A549 (cell line): ENCODE results near the gene CYP21A2. TPM values are rescaled to one million over a fixed set of nuclear protein-coding genes. Genes with fewer than 3 reads are reported as not detected.

Experiments used
- ATAC-seq, 2 experiments: fragments of 200-7000 bp in 1 of 2; fragments of >200 bp in 1 of 2; cut with Nextera tagmentation in 1 of 2; cut with Tn5 transposase in 1 of 2; 3 replicates each; pipeline versions ENCODE4 v1.8.0 to v1.9.1; 2018 to 2020; ENCODE audit warnings: mild to moderate bottlenecking in 1 of 2, moderate library complexity in 1 of 2
- CTCF ChIA-PET: fragments of 300-600 bp; sonication (Branson Sonifier 250); formaldehyde crosslinking; extraction: SDS; loops from one replicate; lab custom pipeline; 2021; ENCODE audit warnings: antibody characterized with exemption, inconsistent platforms; lab: Yijun Ruan, JAX
- POLR2A ChIA-PET: fragments of 350-600 bp; formaldehyde crosslinking; extraction: SDS; loops from one replicate; lab custom pipeline; 2021; ENCODE audit warnings: antibody characterized with exemption, inconsistent platforms; lab: Yijun Ruan, JAX
- DNase-seq, 2 experiments: peaks; one replicate each; pipeline versions ENCODE4 v3.0.0 to v3.0.0-alpha.2; 2011 to 2016; ENCODE audit warnings: low read depth in 1 of 2, low spot score in 1 of 2
- FAIRE-seq: peaks from 2 replicates; lab custom pipeline; 2011; peaks lifted over from hg19 to GRCh38; lab: Jason Lieb, UNC
- H3K27ac ChIP-seq, 2 experiments: fragments of >200 bp; sonication (Bioruptor Twin); formaldehyde crosslinking; 3 replicates each; pipeline ENCODE4 v1.5.1; 2016 to 2017
- H3K4me1 ChIP-seq: fragments of >200 bp; sonication (Bioruptor Twin); formaldehyde crosslinking; 3 replicates; pipeline ENCODE4 v1.6.1; 2016
- H3K4me2 ChIP-seq: fragments of >200 bp; sonication (Bioruptor Twin); formaldehyde crosslinking; 3 replicates; pipeline ENCODE4 v1.6.1; 2016
- H3K4me3 ChIP-seq: fragments of >200 bp; sonication (Bioruptor Twin); formaldehyde crosslinking; 3 replicates; pipeline ENCODE4 v1.5.1; 2016
- H3K9me3 ChIP-seq: fragments of >200 bp; sonication (Bioruptor Twin); formaldehyde crosslinking; 3 replicates; pipeline ENCODE4 v1.6.1; 2016
- CBX2 ChIP-seq: fragments of 200-600 bp; sonication (generic); IDR thresholded peaks from 2 replicates; pipeline ENCODE4 v1.6.1; 2016; ENCODE audit warnings: low read depth, mild to moderate bottlenecking, borderline replicate concordance
- E2F6 ChIP-seq: IDR thresholded peaks from 2 replicates; pipeline ENCODE4 v1.6.1; 2012; ENCODE audit warnings: low read depth, borderline replicate concordance
- GATA3 ChIP-seq: IDR thresholded peaks from 2 replicates; pipeline ENCODE4 v1.6.1; 2012; ENCODE audit warnings: borderline replicate concordance
- NFE2L2 ChIP-seq: fragments of 150-350 bp; conservative IDR thresholded peaks from 2 replicates; pipeline ENCODE4 v1.6.1; 2014; ENCODE audit warnings: low read length
- NPAS2 ChIP-seq: fragments of 250-450 bp; sonication (Bioruptor Pico); IDR thresholded peaks from 2 replicates; pipeline ENCODE4 v1.8.0; 2022; ENCODE audit warnings: mild to moderate bottlenecking, moderate library complexity, borderline replicate concordance
- POLR2A ChIP-seq: IDR thresholded peaks from 2 replicates; pipeline ENCODE4 v1.6.1; 2012; ENCODE audit warnings: mild to moderate bottlenecking, low read length
- RFX5 ChIP-seq: fragments of 450-650 bp; IDR thresholded peaks from 2 replicates; pipeline ENCODE4 v1.7.1; 2014; ENCODE audit warnings: antibody characterized with exemption, mild to moderate bottlenecking, moderate library complexity
- RNF2 ChIP-seq: fragments of 200-600 bp; sonication (generic); IDR thresholded peaks from 2 replicates; pipeline ENCODE4 v1.6.1; 2016; ENCODE audit warnings: low read depth, mild to moderate bottlenecking, antibody characterized with exemption, moderate library complexity, borderline replicate concordance
- SREBF2 ChIP-seq: fragments of 450-650 bp; IDR thresholded peaks from 2 replicates; pipeline ENCODE4 v1.6.1; 2014; ENCODE audit warnings: mild to moderate bottlenecking, moderate library complexity
- WGBS: methylation state at CpG from one replicate; pipeline ENCODE4 v1.1.6; 2017; ENCODE audit errors: missing lambda C conversion rate; 5-methylcytosine and 5-hydroxymethylcytosine counted together
- polyA plus RNA-seq, 4 experiments: library from polyadenylated mRNA; depleted of rRNA in 3 of 4; stranded (reverse); fragments of >200 nt; fragmentation: RNase III in 1 of 4; extraction: RNeasy Plus Mini Kit Qiagen cat#74134 plus additional on column Dnase treatment in 1 of 4; gene quantifications; 2 replicates in 3 of 4; 3 replicates in 1 of 4; pipeline ENCODE4 v1.2.3, GENCODE V29; 2011 to 2017
- TF ChIP-seq, protein P1 (sequence below): fragments of 150-350 bp; IDR thresholded peaks from 2 replicates; pipeline ENCODE4 v1.6.1; 2014; ENCODE audit warnings: low read depth, mild to moderate bottlenecking, low read length
- TF ChIP-seq, protein P2 (sequence below): fragments of 250-450 bp; sonication (Bioruptor Pico); IDR thresholded peaks from 2 replicates; pipeline ENCODE4 v1.5.0; 2021; ENCODE audit warnings: mild to moderate bottlenecking, moderate library complexity, borderline replicate concordance
- TF ChIP-seq, protein P3 (sequence below): fragments of >200 bp; sonication (Bioruptor Twin); formaldehyde crosslinking; IDR thresholded peaks from 3 replicates; pipeline ENCODE4 v1.6.1; 2016
- TF ChIP-seq, protein P4 (sequence below): fragments of >200 bp; sonication (Bioruptor Twin); formaldehyde crosslinking; IDR thresholded peaks from 3 replicates; pipeline ENCODE4 v1.5.1; 2016

CYP21A2 gene
- polyA plus RNA-seq, 2 of the 4 experiments (the other 2 are of a cell fraction), result not detected

DNA sequence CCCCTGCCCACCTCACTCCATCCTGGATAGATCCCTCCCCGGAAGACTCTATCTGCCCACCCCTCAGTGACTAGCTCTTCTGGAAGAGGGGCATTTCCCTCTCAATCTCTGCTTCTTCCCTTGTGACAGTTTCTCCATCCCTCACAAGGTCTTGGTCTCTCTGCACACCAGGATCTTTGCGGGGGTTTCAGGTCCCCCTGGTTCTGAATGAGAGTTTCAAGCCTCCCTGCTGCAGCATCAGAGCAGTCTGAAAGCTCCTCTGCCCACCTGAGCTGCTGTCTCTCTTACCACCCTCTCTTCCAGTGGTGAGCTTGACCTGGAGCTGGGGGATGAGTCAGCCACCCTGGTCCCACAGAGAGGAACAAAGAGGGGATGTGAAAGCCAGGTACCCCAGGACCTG lies 46.6 kb downstream of the CYP21A2 start (continued):
- TF ChIP-seq, protein P1, sequence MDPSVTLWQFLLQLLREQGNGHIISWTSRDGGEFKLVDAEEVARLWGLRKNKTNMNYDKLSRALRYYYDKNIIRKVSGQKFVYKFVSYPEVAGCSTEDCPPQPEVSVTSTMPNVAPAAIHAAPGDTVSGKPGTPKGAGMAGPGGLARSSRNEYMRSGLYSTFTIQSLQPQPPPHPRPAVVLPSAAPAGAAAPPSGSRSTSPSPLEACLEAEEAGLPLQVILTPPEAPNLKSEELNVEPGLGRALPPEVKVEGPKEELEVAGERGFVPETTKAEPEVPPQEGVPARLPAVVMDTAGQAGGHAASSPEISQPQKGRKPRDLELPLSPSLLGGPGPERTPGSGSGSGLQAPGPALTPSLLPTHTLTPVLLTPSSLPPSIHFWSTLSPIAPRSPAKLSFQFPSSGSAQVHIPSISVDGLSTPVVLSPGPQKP, result no peak
- TF ChIP-seq CBX2 (no peak), NFE2L2 (no peak), GATA3 (no peak), E2F6 (no peak), RFX5 (no peak), NPAS2 (CRISPR knock-in tag) (no peak), POLR2A (no peak)
- TF ChIP-seq, protein P2, sequence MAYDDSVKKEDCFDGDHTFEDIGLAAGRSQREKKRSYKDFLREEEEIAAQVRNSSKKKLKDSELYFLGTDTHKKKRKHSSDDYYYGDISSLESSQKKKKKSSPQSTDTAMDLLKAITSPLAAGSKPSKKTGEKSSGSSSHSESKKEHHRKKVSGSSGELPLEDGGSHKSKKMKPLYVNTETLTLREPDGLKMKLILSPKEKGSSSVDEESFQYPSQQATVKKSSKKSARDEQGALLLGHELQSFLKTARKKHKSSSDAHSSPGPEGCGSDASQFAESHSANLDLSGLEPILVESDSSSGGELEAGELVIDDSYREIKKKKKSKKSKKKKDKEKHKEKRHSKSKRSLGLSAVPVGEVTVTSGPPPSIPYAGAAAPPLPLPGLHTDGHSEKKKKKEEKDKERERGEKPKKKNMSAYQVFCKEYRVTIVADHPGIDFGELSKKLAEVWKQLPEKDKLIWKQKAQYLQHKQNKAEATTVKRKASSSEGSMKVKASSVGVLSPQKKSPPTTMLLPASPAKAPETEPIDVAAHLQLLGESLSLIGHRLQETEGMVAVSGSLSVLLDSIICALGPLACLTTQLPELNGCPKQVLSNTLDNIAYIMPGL (CRISPR knock-in tag), result no peak
- TF ChIP-seq, protein P3, sequence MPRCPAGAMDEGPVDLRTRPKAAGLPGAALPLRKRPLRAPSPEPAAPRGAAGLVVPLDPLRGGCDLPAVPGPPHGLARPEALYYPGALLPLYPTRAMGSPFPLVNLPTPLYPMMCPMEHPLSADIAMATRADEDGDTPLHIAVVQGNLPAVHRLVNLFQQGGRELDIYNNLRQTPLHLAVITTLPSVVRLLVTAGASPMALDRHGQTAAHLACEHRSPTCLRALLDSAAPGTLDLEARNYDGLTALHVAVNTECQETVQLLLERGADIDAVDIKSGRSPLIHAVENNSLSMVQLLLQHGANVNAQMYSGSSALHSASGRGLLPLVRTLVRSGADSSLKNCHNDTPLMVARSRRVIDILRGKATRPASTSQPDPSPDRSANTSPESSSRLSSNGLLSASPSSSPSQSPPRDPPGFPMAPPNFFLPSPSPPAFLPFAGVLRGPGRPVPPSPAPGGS, result no peak

GRCh38 chr6:32085759-32086459 lies 47.7 kb downstream of the CYP21A2 start:
- H3K27ac ChIP-seq, result no peak overlapping the region
- H3K4me2 ChIP-seq, result no peak overlapping the region
- no peak for FAIRE-seq
- H3K4me1 ChIP-seq, result peaks cover 7% of the 10 kb centered on the region; the same call in 1 of the 3 replicates
- H3K9me3 ChIP-seq, result no peaks in the 10 kb centered on the region
- POLR2A ChIA-PET, result no interaction called here
- 82% methylated on average over 11 of the region's 17 CpGs for WGBS
- no peak for TF ChIP-seq RNF2
- TF ChIP-seq, protein P4, sequence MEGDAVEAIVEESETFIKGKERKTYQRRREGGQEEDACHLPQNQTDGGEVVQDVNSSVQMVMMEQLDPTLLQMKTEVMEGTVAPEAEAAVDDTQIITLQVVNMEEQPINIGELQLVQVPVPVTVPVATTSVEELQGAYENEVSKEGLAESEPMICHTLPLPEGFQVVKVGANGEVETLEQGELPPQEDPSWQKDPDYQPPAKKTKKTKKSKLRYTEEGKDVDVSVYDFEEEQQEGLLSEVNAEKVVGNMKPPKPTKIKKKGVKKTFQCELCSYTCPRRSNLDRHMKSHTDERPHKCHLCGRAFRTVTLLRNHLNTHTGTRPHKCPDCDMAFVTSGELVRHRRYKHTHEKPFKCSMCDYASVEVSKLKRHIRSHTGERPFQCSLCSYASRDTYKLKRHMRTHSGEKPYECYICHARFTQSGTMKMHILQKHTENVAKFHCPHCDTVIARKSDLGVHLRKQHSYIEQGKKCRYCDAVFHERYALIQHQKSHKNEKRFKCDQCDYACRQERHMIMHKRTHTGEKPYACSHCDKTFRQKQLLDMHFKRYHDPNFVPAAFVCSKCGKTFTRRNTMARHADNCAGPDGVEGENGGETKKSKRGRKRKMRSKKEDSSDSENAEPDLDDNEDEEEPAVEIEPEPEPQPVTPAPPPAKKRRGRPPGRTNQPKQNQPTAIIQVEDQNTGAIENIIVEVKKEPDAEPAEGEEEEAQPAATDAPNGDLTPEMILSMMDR, result no peak
- TF ChIP-seq SREBF2, result no peak
- TF ChIP-seq, all 56 proteins: peak for 0
- no peak for DNase-seq
- no peak for ATAC-seq
- no peak overlapping the region for H3K4me3 ChIP-seq
- CTCF ChIA-PET, result interaction anchor here (0.9 to 1.6 kb wide), 3 partner anchors 9 to 38 kb away, joined by 3 to 5 read pairs (median 3); no protein-coding TSS in a partner anchor
